Stimulated activated CD8-positive, alpha-beta memory T cell treated with anti-CD3 and anti-CD28 coated beads, Interleukin-12 subunit alpha, Interleukin-12 subunit beta, amount 100 ng/mL, for 4 hours (primary cell): ENCODE data around the gene CADPS2.

Experiments
- DNase-seq: peaks from one replicate; pipeline ENCODE4 v3.0.0-alpha.2; 2020; ENCODE audit warnings: low read depth

Gene CADPS2

DNA sequence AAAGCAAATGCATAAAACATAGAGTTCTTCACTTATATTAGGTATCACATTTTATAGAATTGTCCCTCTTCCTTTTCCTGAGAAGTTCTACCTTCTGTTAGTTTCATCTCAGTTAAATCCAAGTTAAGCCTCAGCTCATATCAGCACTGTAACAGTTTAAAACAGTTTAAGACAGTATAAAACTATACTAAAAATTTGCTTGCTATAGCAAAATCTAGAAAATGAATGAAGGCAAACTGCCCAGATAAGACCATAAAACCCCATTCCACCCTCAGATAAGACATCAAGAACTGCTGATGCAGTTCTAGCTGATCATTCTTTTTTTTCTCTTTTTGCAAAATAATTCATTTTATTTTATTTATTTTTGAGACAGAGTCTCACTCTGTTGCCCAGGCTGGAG is 364.5 kb downstream of the CADPS2 start:
- no peak for DNase-seq

DNA sequence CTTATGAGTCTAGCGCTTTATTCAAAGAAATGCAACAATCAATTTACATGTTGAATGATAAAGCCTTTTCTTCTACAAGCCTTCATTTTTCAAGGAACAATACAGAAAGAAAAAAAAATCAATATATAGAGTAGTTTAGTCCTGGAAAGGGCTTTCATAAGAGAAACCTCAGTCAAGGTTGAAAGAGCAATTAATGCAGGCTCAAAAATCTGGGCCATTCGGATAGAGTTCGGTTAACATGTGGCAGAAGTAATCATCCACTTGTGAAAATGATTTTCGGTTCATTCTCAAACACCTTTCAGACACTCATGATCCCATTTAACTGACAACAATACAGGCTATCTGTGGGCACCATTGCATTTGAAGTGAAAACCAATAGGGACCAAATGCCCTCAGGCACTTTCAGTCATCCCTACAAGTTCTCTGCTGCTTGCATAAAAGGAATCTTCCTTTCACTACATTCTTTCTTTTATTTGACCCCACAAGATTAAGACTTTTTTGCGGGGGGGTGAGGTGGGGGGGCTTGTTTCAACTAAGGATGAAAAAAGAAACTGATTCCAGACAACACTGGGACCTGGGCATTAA is 365.2 kb downstream of the CADPS2 start:
- DNase-seq: no peak

DNA sequence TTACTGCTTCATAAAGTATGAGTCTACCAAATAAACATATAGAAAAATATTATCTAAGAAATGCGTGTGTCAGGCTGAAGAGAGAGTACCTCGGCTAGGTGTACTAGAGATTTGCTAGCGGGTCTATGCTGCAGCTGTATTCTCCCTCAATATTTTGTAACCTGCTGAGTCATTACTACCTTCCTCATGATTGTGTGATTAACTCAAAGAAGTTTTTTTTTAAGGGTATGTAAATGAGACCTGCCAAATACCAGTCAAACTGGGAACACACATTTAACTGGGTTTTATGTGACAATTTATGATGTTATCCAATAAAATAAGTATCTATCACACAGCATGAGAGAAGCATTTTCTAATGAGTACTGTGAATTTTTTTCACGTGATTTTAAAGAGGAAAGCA is 367.8 kb downstream of the CADPS2 start:
- DNase-seq: no peak

DNA sequence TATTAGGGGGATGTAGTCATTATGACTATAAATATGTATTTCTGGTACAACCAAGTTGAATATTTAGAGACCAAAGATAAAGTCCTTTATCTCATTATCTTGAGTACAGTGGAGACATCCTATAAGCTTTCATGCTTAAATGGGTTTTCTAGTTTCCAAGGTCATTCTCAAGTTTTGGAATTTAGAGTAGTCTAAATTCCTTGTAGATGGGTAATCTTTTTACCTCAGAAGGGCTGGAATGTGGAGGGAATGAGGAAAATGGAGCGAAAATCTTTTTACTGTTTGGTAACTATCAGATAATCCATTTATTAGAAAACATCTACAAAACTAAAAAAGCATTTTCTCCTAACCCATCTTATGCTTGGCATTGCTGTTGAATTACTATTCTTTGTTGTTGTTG is 368.7 kb downstream of the CADPS2 start:
- DNase-seq: no peak

DNA sequence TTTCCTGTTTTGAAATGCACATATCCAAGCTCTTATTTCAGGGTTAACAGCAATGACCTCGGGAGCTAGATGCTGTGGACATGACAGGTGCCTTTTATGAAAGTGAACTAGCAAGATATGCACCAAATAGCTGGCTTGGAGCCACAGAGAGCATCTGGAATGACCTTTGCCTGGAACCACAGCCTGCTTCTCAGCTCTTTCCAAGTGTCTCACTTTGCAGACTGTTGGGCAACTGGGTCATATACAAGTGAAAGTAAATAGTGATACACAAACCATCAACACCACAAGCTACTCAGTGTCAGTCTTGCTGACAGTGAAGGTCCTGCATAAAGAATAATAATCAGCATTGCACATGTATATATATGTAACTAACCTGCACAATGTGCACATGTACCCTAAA is 370.9 kb downstream of the CADPS2 start:
- no peak for DNase-seq

DNA sequence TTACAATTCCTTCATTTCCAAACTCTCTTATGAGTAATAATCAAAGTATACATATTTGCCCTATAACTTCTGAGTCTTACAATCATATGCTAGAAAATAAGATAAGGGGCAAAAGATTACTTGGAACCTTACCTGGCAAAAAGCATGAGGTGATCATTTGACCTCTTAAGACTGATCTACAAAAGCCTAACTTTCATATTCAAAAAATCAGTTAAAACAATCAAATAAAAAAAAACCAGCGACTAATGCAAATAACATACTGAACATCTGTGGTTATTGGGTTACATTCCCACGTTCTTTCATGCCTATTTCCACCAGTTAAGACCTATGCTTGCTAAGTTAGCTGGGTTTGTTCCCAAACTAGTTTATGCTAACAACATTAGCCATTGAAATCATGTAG is 375.0 kb downstream of the CADPS2 start:
- DNase-seq: no peak

DNA sequence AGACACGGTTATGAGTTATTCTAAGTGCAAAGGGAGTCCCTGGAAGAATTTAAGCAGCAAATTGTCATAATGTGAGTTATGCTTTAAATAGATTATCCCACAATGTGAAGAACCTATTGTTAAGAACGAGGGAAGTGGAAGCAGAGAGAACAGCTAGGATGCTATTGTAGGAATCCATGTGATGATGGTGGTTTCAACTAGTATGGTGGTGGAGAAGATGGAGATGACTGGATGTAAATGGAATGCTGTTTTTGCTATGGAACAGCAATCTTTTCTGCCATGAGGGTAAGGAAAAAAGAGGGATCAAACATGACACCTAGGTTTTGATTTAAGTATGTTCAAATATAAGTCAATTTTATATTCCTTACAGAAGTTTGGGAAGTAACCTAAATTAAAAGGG is 378.7 kb downstream of the CADPS2 start:
- DNase-seq: no peak

DNA sequence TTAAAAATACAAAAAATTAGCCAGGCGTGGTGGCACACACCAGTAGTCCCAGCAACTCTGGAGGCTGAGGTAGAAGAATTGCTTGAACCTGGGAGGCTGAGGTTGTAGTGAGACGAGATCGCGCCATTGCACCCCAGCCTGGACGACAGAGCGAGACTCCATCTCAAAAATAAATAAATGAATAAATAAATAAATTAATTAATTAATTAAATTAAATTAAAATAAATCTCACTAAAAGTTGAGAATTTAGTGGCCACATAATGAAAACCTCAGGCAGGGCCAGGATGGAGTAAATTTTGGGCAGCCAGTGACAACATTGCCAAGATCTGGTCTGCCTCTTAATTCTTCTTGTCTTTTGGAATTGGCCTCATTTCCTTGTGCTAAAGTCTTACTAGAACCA is 394.3 kb downstream of the CADPS2 start:
- no peak for DNase-seq

DNA sequence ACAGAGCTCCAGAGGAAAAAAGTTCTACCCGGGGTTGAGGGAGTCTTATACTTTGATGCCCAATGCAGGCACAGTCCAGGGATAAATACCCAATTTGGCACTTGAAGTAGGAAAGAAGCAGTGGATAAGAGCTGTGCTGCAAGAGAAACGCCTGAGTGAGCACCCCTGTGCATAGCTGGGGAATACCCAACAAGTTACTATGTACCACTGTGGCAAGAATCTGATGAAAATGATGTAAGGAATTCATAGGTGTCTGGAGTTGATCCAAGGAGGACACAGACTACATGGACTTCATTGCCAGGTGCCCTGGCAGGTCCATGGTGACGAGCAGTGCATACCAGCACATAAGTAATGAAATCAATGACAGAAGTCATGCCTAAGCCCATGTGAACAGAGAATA is 398.0 kb downstream of the CADPS2 start:
- no peak for DNase-seq

DNA sequence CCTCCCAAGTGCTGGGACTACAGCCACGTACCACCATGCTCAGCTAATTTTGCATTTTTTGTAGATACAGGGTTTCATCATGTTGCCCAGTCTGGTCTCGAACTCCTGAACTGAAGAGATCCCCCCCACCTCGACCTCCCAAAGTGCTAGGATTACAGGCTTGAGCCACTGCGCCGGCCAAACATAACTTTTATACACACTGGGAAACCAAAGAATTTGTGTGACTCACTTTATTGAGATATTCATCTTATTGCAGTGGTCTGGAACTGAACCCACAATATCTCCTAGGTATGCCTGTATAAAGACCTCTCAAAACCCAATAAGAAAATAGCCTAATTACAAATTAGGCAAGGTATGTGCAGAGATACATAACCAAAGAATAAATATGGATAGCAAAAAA is 399.1 kb downstream of the CADPS2 start:
- DNase-seq: no peak

DNA sequence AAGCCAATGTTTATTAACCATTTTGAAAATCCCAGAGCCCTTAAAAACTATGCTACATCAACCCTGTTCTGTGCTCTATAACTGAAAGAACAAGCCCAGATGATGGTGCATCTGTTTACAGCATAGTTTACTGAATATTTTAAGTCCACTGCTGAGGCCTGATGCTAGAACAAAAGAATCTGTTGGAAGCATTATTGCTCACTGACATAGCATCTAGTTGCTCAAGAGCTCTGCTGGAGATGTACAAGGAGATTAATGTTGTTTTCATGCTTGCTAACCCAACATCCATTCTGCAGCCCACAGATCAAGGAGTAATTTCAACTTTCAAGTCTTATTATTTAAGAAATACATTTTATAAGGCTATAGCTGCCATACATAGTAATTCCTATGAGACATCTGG is 400.4 kb downstream of the CADPS2 start:
- DNase-seq: no peak

DNA sequence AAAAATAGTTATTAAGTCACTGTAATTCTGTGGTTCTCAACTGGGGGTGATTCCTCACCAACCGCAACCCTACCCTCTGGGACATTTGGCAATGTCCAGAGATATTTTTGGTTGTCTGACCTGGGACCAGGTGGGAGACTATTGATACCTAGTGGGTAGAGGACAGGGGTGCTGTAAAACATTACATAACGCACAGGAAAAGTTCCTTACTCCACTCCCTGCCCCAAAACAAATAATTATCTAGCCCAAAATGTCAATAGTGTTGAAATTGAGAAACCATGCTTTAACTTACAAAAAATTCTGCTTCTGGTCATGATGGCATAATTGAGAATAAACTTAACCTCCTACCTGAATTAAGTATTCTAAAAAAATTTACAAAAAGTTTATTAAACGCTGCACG is 404.0 kb downstream of the CADPS2 start:
- no peak for DNase-seq

DNA sequence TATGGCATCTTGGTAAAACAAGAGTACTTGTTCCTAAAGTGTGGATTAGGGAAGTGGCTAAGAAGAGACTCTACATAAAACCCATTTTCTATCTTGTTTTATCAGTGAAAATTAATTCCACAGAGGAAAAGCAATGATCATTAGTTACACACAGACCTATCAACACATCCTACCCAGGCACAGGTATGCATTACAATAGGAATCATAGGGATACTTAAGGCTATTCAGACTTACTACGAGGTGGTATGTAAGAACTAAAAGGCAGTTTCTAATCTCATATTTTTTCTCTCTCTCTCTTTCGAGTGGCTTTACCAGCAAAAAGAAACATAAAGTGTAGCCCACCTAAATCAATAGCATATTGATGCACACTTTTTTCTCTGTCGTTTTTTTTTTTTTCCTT is 415.4 kb downstream of the CADPS2 start:
- no peak for DNase-seq

DNA sequence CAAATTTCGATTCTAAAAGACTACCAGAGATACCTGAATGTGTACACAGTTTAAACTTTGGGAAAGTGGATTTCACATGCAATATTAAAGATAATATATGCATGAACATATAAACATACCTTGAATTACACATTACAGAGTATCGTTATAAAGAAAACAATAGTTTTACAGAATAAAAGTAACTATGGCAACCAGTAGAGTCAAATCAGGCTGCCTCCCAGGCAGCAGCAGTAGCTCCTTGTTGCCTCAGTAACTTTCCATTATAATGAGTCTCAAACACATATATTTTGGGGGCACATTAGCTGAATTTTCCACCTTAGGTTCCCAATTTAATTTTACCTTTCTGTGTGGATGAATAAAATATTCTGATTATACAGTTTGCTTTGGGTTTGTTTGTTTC is 417.3 kb downstream of the CADPS2 start:
- DNase-seq: no peak

DNA sequence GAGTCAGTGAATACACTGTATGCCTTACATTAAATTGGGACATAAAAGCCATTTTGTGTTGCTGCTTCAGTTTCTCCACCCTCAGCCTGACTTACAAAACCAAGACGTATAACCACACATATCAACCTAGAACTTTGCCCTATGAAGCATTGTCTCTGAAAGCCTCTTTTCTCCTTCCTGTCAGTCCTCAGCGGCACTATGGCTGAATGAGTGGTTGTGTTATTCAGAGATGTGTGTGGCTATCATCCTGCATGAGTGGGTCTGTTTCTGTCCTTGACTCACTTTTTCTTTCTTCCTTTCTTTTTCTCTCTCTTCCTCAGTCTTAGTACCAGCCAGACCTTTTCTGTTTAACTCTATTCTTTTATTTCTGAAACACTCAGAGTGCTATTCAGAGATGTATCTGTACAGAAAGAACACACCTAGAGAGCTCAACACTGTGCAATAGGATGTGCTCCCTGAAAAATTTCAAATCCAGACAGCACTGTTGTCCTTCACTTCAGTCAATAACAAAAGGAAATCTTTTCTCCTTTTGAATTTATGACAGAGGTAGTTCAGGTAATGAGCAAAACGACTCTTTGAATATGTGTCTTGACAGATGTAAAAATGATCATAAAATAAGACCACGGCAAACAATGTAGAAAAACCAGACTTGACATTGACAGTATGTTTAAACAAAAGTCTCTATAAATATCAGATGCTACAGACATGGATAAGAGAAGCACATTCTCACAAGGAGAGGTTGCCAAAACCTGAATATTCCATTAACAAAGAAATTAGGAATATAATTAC is 418.4 kb downstream of the CADPS2 start:
- DNase-seq: no peak

DNA sequence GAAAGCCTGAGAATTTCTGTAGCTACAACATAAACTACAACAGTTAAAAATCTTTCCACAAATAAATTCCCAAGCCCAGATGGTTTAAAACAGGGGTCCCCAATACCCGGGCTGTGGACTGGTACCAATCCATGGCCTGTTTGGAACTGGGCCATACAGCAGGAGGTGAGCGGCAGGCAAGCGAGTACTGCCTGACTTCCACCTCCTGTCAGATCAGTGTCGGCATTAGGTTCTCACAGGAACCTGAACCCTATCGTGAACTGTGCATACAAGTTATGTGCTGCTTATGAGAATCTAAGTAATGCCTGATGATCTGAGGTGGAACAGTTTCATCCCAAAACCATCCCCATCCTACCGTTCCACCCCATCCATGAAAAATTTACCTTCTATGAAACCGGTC is 421.0 kb downstream of the CADPS2 start:
- no peak for DNase-seq

DNA sequence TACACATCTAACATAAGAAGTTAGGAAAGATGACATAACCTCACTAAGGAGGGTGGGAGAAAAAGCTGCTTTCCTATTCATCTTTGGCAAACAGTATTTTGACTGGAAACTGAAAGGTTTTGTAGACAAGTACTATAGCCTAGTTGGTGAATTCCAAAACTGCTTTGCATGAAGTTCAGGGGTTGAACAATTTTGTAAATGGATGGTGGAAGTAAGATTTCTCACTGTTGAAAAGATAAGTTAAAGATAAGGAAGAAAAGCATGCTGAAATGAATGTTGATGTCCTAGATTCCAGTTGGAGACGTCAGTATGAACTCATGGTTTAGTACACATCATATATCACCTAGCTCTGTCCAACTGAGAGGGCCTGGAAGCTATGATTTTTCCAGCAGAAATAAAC is 422.6 kb downstream of the CADPS2 start:
- DNase-seq: no peak

DNA sequence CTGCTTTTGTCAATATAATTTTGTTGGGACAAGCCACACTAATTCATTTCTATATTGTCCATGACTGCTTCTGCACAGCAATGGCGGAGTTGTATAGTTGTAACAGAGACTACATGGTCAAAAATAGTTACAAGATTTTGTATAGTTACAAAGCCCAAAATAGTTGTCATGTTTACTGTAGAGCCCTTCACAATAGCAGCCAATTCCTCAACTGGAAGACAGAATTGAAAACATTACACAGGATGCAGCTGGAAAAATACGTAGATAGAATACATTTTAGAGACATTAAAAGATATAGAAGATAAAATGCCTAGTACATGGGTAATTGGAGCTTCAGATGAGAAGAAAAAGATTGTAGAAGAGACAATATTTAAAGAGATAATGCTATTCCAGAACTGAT is 425.3 kb downstream of the CADPS2 start:
- DNase-seq: no peak

DNA sequence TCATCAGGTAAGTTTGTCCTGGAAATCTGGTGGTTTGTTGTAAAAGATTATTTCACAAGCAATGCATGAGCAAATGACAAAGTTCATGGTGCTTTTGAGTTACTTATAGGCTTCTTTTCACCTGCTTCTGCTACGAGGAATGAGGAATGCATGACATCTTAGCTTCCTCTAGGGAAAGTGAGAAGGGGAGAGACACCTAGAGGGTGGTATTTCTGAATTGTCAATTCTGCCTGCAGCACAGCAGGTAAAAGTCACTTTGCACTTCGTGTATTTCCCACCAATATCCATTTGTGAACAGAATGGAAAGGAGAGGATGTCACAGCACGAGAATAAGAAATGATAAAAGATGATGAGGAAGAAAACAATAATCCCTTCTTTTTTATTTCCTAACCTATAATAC is 428.3 kb downstream of the CADPS2 start:
- no peak for DNase-seq

DNA sequence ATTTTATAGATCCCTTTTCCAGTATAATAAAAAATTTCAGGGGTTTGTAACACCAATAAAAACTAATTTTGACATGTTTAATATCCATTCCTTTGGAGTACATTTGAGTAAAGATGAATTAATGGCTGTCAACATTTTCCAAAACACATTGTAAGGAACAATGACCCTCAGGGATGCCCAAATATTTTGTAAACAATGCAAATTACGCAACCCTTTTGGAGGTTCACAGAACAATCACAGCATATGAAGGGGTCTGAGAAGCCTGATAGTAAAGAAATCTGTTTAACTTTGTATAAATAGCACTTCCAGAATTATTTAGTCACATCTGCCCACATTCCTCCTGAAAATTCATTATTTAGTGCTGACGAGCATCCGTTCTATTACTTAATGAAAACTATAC is 428.9 kb downstream of the CADPS2 start:
- no peak for DNase-seq

DNA sequence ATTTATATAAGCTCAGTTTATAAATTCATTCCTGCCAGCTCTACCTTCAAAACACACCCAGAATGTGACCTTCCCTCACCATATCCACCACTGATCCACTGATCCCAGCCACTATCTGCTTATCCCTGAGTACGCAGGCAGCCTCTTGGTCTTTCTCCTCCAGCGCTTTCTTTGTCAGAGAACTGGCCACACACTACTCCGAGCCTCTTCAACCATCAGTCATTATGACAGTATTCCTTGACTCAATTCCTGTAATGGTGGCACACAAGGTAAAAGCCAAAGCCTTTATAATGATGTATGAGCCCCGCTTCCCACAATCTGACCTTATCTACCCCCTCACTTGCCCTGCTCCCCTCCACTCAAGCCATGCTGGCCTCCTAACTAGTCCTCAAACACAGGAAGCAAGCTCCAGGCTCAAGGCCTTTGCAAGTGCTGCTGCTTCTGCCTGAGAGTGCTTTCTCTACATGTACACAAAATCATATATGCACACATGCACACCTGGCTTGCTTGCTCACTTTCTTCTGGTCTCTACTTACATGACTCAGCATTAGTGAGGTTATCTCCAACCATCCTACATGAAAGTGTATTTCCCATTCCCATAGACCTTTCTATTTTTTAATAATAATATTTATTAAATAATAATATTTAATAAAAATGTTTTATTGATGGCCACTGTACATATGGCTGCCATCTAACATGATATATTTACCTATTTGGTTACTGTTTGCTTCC is 431.3 kb downstream of the CADPS2 start:
- DNase-seq: no peak

DNA sequence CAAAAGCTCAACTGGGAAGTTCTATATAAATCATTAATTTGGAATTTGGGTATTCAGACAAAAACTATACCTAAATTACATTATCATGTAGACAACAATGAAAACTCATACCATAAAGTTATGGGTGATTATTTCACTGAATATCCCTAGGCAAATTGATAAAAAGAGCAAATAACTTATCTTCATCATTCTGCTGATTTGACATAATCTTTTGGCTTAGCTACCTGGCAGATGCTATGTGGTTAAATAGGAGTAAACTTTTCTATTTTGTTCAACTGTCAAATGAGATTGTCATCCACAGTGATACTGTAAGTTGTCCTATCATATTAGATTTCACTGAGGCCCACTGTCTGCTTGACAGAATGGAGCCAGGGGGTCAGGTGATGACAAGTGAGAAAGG is 432.8 kb downstream of the CADPS2 start:
- DNase-seq: no peak

DNA sequence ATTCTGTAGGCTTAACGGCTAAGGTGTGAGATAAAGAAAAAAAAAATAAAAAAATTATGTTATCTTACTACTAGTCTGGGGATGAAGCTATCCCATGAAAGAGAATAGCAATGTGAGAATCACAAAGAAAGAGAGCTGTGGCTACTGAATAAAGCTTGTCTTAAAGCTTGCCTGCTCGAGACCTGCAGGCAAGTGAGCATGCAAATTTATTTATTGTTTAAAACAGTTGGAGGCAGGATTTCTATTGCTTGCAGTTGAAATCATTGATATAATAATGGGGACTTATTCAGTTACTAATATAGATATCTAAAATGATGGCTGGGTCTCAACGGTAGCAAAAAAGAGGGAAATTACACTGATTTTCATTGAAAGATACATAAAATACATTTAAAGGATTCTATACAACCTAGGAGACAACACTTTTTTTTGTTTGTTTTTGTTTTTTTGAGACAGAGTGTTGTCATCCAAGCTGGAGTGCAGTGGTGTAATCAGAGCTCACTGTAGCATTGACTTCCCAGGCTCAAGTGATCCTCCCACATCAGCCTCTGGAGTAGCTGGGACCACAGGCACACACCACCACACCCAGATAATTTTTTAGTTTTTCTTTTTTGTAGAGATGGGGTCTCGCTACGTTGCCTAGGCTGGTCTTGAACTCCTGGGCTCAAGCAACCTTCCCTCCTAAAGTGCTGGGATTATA is 437.2 kb downstream of the CADPS2 start:
- no peak for DNase-seq
